NT2/D1 (cell line): ENCODE results near the gene WDR5.

ENCODE experiments used
- DNase-seq: peaks from one replicate; pipeline ENCODE4 v3.0.0-alpha.2; 2011; ENCODE audit warnings: low read depth, low spot score
- H3K27me3 ChIP-seq: 2 replicates; pipeline ENCODE4 v1.6.0; 2011; ENCODE audit warnings: mild to moderate bottlenecking; ENCODE audit not compliant: insufficient read length, insufficient read depth
- H3K36me3 ChIP-seq: 2 replicates; pipeline ENCODE4 v1.6.1; 2011; ENCODE audit warnings: mild to moderate bottlenecking, low read length, mixed read lengths; ENCODE audit not compliant: insufficient read depth, insufficient read length
- H3K4me1 ChIP-seq: 2 replicates; pipeline ENCODE4 v1.5.1; 2011; ENCODE audit not compliant: insufficient read depth, insufficient read length
- H3K4me3 ChIP-seq: 2 replicates; pipeline ENCODE4 v1.5.1; 2011; ENCODE audit warnings: low read depth; ENCODE audit not compliant: insufficient read length
- H3K9ac ChIP-seq: 2 replicates; pipeline ENCODE4 v1.6.0; 2011; ENCODE audit warnings: low read depth; ENCODE audit not compliant: insufficient read length
- H3K9me3 ChIP-seq: 2 replicates; pipeline ENCODE4 v1.5.1; 2011; ENCODE audit warnings: mild to moderate bottlenecking, low read length; ENCODE audit not compliant: insufficient read depth
- SUZ12 ChIP-seq: IDR thresholded peaks from 2 replicates; pipeline ENCODE4 v1.6.1; 2011; ENCODE audit not compliant: insufficient read length, insufficient read depth; ENCODE audit errors: extremely low read depth
- YY1 ChIP-seq: IDR thresholded peaks from 2 replicates; pipeline ENCODE4 v1.6.1; 2011; ENCODE audit not compliant: insufficient read length, insufficient read depth
- ZNF274 ChIP-seq: IDR thresholded peaks from 2 replicates; pipeline ENCODE4 v1.6.1; 2011; ENCODE audit warnings: mild to moderate bottlenecking, low read depth, low read length

Gene WDR5

GRCh38 chr9:134179918-134180785 is 44.3 kb downstream of the WDR5 start:
- no peaks in the 10 kb centered on the region for H3K36me3 ChIP-seq
- H3K9ac ChIP-seq = no peak overlapping the region
- H3K9me3 ChIP-seq = no peaks in the 10 kb centered on the region
- H3K27me3 ChIP-seq = no peaks in the 10 kb centered on the region
- no peak overlapping the region for H3K4me3 ChIP-seq
- TF ChIP-seq YY1 = no peak
- TF ChIP-seq ZNF274 = no peak
- no peak for TF ChIP-seq SUZ12
- no peak for DNase-seq
- peaks cover 31% of the 10 kb centered on the region for H3K4me1 ChIP-seq

GRCh38 chr9:134180786-134181647 is 45.1 kb downstream of the WDR5 start:
- no peak for DNase-seq
- TF ChIP-seq SUZ12 = no peak
- no peak for TF ChIP-seq YY1
- TF ChIP-seq ZNF274 = no peak
- peaks cover 23% of the 10 kb centered on the region for H3K4me1 ChIP-seq
- H3K4me3 ChIP-seq = no peak overlapping the region
- no peaks in the 10 kb centered on the region for H3K36me3 ChIP-seq
- no peaks in the 10 kb centered on the region for H3K27me3 ChIP-seq
- H3K9me3 ChIP-seq = no peaks in the 10 kb centered on the region
- H3K9ac ChIP-seq = no peak overlapping the region

GRCh38 chr9:134181648-134182034 is 45.8 kb downstream of the WDR5 start:
- Histone ChIP-seq H3K4me1 (peaks cover 17% of the 10 kb centered on the region), H3K4me3 (no peak overlapping the region), H3K36me3 (no peaks in the 10 kb centered on the region), H3K9ac (no peak overlapping the region), H3K9me3 (no peaks in the 10 kb centered on the region), H3K27me3 (no peaks in the 10 kb centered on the region)
- DNase-seq = no peak
- TF ChIP-seq ZNF274 (no peak), YY1 (no peak), SUZ12 (no peak)

- Histone ChIP-seq H3K9ac (no peak overlapping the region), H3K4me1 (peaks cover 17% of the 10 kb centered on the region), H3K36me3 (no peaks in the 10 kb centered on the region), H3K4me3 (no peak overlapping the region), H3K27me3 (no peaks in the 10 kb centered on the region), H3K9me3 (no peaks in the 10 kb centered on the region)
- no peak for DNase-seq
- TF ChIP-seq ZNF274 (no peak), YY1 (no peak), SUZ12 (no peak)
Measured at GRCh38 chr9:134182554-134183085, 46.7 kb downstream of the WDR5 start.

- H3K36me3 ChIP-seq = no peaks in the 10 kb centered on the region
- TF ChIP-seq SUZ12 (no peak), YY1 (no peak), ZNF274 (no peak)
- H3K9me3 ChIP-seq = no peaks in the 10 kb centered on the region
- H3K4me3 ChIP-seq = no peak overlapping the region
- H3K27me3 ChIP-seq = peaks cover 21% of the 10 kb centered on the region
- DNase-seq = no peak
- H3K9ac ChIP-seq = no peak overlapping the region
- H3K4me1 ChIP-seq = peaks cover 18% of the 10 kb centered on the region
Measured at GRCh38 chr9:134185536-134186011, 49.7 kb downstream of the WDR5 start.

- TF ChIP-seq ZNF274 (no peak), SUZ12 (no peak), YY1 (no peak)
- DNase-seq = no peak
- H3K4me3 ChIP-seq = no peak overlapping the region
- H3K27me3 ChIP-seq = peaks cover 21% of the 10 kb centered on the region
- no peaks in the 10 kb centered on the region for H3K36me3 ChIP-seq
- H3K9me3 ChIP-seq = no peaks in the 10 kb centered on the region
- H3K4me1 ChIP-seq = peaks cover 15% of the 10 kb centered on the region
- no peak overlapping the region for H3K9ac ChIP-seq
Measured at GRCh38 chr9:134186471-134187109, 50.7 kb downstream of the WDR5 start.

- no peak overlapping the region for H3K9ac ChIP-seq
- no peaks in the 10 kb centered on the region for H3K36me3 ChIP-seq
- no peak for DNase-seq
- H3K4me3 ChIP-seq = no peak overlapping the region
- TF ChIP-seq ZNF274 (no peak), YY1 (no peak), SUZ12 (no peak)
- peaks cover 21% of the 10 kb centered on the region for H3K27me3 ChIP-seq
- H3K4me1 ChIP-seq = peaks cover 14% of the 10 kb centered on the region
- no peaks in the 10 kb centered on the region for H3K9me3 ChIP-seq
Measured at GRCh38 chr9:134187110-134187531, 51.2 kb downstream of the WDR5 start.
